Measurements from ENCODE around the gene ZNF367. TPM values are rescaled to one million over a fixed set of nuclear protein-coding genes. Genes with fewer than 3 reads are reported as not detected.

The ZNF367 gene
- total and polyA plus RNA-seq, 4 donors = 0.36 to 18.1 (median 2.0) TPM

DNA sequence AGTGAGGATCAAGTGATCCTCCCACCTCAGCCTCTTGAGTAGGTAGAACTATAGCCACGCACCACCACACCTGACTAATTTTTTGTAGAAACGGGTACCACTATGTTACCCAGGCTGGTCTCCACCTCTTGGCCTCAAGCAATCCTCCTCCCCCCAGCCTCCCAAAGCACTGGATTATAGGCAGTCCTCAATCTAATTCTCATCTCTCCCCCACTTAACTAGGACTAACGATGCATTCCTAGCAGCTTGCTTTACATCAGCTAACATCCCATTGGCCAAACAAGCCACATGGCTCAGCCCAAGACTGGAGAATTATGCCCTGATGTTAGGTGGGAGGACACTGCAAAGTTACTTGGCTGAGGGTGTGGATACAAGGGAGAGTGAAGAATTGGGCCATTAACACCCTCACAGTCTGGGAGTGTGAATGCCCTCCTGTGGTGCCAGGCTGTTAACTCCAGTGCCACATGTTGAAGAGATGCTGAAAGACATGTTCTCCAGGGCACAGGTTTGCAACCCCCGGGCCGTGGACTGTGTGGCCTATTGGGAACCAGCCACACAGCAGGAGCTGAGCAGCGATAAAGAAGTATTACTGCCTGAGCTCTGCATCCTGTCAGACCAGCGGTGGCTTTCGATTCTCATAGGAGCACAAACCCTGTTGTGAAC is 5.3 kb upstream of the ZNF367 start:
- H3K36me3 ChIP-seq (ENCODE audit: control insufficient read depth in 4 of 4, insufficient read depth in 3 of 4, low read depth in 1 of 4, low read length in 3 of 4) = no peaks in the 10 kb centered on the region
- TF ChIP-seq, protein P1, sequence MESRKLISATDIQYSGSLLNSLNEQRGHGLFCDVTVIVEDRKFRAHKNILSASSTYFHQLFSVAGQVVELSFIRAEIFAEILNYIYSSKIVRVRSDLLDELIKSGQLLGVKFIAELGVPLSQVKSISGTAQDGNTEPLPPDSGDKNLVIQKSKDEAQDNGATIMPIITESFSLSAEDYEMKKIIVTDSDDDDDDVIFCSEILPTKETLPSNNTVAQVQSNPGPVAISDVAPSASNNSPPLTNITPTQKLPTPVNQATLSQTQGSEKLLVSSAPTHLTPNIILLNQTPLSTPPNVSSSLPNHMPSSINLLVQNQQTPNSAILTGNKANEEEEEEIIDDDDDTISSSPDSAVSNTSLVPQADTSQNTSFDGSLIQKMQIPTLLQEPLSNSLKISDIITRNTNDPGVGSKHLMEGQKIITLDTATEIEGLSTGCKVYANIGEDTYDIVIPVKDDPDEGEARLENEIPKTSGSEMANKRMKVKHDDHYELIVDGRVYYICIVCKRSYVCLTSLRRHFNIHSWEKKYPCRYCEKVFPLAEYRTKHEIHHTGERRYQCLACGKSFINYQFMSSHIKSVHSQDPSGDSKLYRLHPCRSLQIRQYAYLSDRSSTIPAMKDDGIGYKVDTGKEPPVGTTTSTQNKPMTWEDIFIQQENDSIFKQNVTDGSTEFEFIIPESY (IDR thresholded peaks at IDR 0.05) = no peak
- TF ChIP-seq TAF1 (conservative IDR thresholded peaks at IDR 0.05) = no peak
- TF ChIP-seq JUND (IDR thresholded peaks at IDR 0.05) = no peak
- TF ChIP-seq FOXA1 (IDR thresholded peaks at IDR 0.05) = no peak
- TF ChIP-seq EGR1 (IDR thresholded peaks at IDR 0.05; ENCODE audit: low read depth in 2 of 2) = no peak
- TF ChIP-seq RAD21 (IDR thresholded peaks at IDR 0.05) = no peak
- TF ChIP-seq, protein P2, sequence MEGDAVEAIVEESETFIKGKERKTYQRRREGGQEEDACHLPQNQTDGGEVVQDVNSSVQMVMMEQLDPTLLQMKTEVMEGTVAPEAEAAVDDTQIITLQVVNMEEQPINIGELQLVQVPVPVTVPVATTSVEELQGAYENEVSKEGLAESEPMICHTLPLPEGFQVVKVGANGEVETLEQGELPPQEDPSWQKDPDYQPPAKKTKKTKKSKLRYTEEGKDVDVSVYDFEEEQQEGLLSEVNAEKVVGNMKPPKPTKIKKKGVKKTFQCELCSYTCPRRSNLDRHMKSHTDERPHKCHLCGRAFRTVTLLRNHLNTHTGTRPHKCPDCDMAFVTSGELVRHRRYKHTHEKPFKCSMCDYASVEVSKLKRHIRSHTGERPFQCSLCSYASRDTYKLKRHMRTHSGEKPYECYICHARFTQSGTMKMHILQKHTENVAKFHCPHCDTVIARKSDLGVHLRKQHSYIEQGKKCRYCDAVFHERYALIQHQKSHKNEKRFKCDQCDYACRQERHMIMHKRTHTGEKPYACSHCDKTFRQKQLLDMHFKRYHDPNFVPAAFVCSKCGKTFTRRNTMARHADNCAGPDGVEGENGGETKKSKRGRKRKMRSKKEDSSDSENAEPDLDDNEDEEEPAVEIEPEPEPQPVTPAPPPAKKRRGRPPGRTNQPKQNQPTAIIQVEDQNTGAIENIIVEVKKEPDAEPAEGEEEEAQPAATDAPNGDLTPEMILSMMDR (IDR thresholded peaks at IDR 0.05; ENCODE audit: low read depth, low read length, missing input control) = no peak
- no peak for TF ChIP-seq HNF4A (conservative IDR thresholded peaks at IDR 0.05)
- no peak for TF ChIP-seq FOXA2 (IDR thresholded peaks at IDR 0.05)
- TF ChIP-seq, protein P3, sequence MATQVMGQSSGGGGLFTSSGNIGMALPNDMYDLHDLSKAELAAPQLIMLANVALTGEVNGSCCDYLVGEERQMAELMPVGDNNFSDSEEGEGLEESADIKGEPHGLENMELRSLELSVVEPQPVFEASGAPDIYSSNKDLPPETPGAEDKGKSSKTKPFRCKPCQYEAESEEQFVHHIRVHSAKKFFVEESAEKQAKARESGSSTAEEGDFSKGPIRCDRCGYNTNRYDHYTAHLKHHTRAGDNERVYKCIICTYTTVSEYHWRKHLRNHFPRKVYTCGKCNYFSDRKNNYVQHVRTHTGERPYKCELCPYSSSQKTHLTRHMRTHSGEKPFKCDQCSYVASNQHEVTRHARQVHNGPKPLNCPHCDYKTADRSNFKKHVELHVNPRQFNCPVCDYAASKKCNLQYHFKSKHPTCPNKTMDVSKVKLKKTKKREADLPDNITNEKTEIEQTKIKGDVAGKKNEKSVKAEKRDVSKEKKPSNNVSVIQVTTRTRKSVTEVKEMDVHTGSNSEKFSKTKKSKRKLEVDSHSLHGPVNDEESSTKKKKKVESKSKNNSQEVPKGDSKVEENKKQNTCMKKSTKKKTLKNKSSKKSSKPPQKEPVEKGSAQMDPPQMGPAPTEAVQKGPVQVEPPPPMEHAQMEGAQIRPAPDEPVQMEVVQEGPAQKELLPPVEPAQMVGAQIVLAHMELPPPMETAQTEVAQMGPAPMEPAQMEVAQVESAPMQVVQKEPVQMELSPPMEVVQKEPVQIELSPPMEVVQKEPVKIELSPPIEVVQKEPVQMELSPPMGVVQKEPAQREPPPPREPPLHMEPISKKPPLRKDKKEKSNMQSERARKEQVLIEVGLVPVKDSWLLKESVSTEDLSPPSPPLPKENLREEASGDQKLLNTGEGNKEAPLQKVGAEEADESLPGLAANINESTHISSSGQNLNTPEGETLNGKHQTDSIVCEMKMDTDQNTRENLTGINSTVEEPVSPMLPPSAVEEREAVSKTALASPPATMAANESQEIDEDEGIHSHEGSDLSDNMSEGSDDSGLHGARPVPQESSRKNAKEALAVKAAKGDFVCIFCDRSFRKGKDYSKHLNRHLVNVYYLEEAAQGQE (IDR thresholded peaks at IDR 0.05) = no peak
- no peak for TF ChIP-seq HNF4G (IDR thresholded peaks at IDR 0.05)
- H3K27me3 ChIP-seq (ENCODE audit: control insufficient read depth in 4 of 4, insufficient read depth in 4 of 4, low read length in 3 of 4) = no peaks in the 10 kb centered on the region
- no peak overlapping the region for H3K9ac ChIP-seq (ENCODE audit: low read depth in 1 of 2, low read length in 2 of 2)
- no peak for DNase-seq (ENCODE audit: low spot score)
- no peak overlapping the region for H3K27ac ChIP-seq (ENCODE audit: low read depth in 1 of 2, low read length in 2 of 2)
- H3K4me1 ChIP-seq (ENCODE audit: control insufficient read depth in 4 of 4, insufficient read depth in 4 of 4, low read length in 3 of 4) = peaks cover 4 to 20% (median 18%) of the 10 kb centered on the region in 4 donors
- H3K4me3 ChIP-seq (ENCODE audit: low read depth in 1 of 3, low read length in 3 of 3) = no peak overlapping the region
- no peaks in the 10 kb centered on the region for H3K9me3 ChIP-seq (ENCODE audit: control insufficient read depth in 4 of 4, low read length in 3 of 4)
- 89% methylated on average over 8 of the region's 8 CpGs for WGBS

- H3K9me3 ChIP-seq (ENCODE audit: control insufficient read depth in 4 of 4, low read length in 3 of 4) = no peaks in the 10 kb centered on the region
- H3K4me1 ChIP-seq (ENCODE audit: control insufficient read depth in 4 of 4, insufficient read depth in 4 of 4, low read length in 3 of 4) = peaks cover 4 to 31% (median 27%) of the 10 kb centered on the region in 4 donors
- H3K9ac ChIP-seq (ENCODE audit: low read depth in 1 of 2, low read length in 2 of 2) = no peak overlapping the region
- H3K4me3 ChIP-seq (ENCODE audit: low read depth in 1 of 3, low read length in 3 of 3) = no peak overlapping the region
- no peak for DNase-seq (ENCODE audit: low spot score)
- no peaks in the 10 kb centered on the region for H3K27me3 ChIP-seq (ENCODE audit: control insufficient read depth in 4 of 4, insufficient read depth in 4 of 4, low read length in 3 of 4)
- H3K36me3 ChIP-seq (ENCODE audit: control insufficient read depth in 4 of 4, insufficient read depth in 3 of 4, low read depth in 1 of 4, low read length in 3 of 4) = no peaks in the 10 kb centered on the region
- H3K27ac ChIP-seq (ENCODE audit: low read depth in 1 of 2, low read length in 2 of 2) = peak overlapping the region; percentile 97 to 99
- WGBS = 30% methylated on average over 6 of the region's 6 CpGs
- TF ChIP-seq RAD21 (IDR thresholded peaks at IDR 0.05) (peak; percentile 47 to 64), GABPA (IDR thresholded peaks at IDR 0.05 in 1 of 2, conservative IDR thresholded peaks at IDR 0.05 in 1 of 2) (peak in 1 of 2 donors; percentile 45), RXRA (IDR thresholded peaks at IDR 0.05) (peak; percentile 96 to 98), SP1 (IDR thresholded peaks at IDR 0.05) (peak; percentile 94), FOXA1 (IDR thresholded peaks at IDR 0.05) (no peak), EGR1 (IDR thresholded peaks at IDR 0.05; ENCODE audit: low read depth in 2 of 2) (no peak), HNF4A (conservative IDR thresholded peaks at IDR 0.05) (peak; percentile 86 to 87), JUND (IDR thresholded peaks at IDR 0.05) (peak; percentile 99), NR2F2 (IDR thresholded peaks at IDR 0.05) (peak; percentile 76), TAF1 (conservative IDR thresholded peaks at IDR 0.05) (peak; percentile 38), MAX (IDR thresholded peaks at IDR 0.05) (peak; percentile 75), HNF4G (IDR thresholded peaks at IDR 0.05) (peak; percentile 66), YY1 (IDR thresholded peaks at IDR 0.05) (peak; percentile 84)
- TF ChIP-seq, protein P1 (IDR thresholded peaks at IDR 0.05) = peak; percentile 55
- TF ChIP-seq, protein P4, sequence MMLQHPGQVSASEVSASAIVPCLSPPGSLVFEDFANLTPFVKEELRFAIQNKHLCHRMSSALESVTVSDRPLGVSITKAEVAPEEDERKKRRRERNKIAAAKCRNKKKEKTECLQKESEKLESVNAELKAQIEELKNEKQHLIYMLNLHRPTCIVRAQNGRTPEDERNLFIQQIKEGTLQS (IDR thresholded peaks at IDR 0.05) = peak; percentile 90
These were observed 2.5 kb upstream of the ZNF367 start for GRCh38 chr9:96420468-96421219.
